Keratinocyte (primary cell): ENCODE results near the gene COX8A.

ENCODE experiments used
- CTCF ChIP-seq, 3 experiments: IDR thresholded peaks in 1 of 3; conservative IDR thresholded peaks in 1 of 3; optimal IDR thresholded peaks in 1 of 3; 2 replicates in 2 of 3; 3 replicates in 1 of 3; pipeline versions ENCODE3 to v1.5.1; 2011; ENCODE audit warnings: low read length in 3 of 3, mild to moderate bottlenecking in 3 of 3, moderate library complexity in 2 of 3, control low read depth in 1 of 3, inconsistent platforms in 1 of 3; ENCODE audit not compliant: insufficient read depth in 2 of 3; ENCODE audit errors: extremely low read depth in 1 of 3
- EZH2 ChIP-seq: IDR thresholded peaks from one replicate; pipeline ENCODE4 v1.6.1; 2012; ENCODE audit warnings: inconsistent platforms, mild to moderate bottlenecking, low read length, moderate library complexity

GRCh38 chr11:63958008-63958407, 16.4 kb upstream of the COX8A start:
- TF ChIP-seq CTCF (optimal IDR thresholded peaks at IDR 0.05 in 1 of 3, IDR thresholded peaks at IDR 0.05 in 1 of 3, conservative IDR thresholded peaks at IDR 0.05 in 1 of 3; ENCODE audit: extremely low read depth in 1 of 3, insufficient read depth in 2 of 3, low read length in 3 of 3) (no peak), EZH2 (no peak)
